ENCODE measurements around the gene VSX2.
"Not testable (repeated sequence)": the region's sequence is repeated elsewhere in the genome, so short reads cannot be mapped to it uniquely, and the experiment has no call there.

Gene VSX2

GRCh38 chr14:74259513-74259912 is 20.3 kb downstream of the VSX2 start:
- DNase-seq (ENCODE audit: low spot score): no peak

GRCh38 chr14:74260525-74261233 is 21.4 kb downstream of the VSX2 start:
- no peak for DNase-seq (ENCODE audit: low spot score)

- no peak for DNase-seq (ENCODE audit: low spot score)
Observed at GRCh38 chr14:74261288-74261687, 22.0 kb downstream of the VSX2 start.

- no peak for DNase-seq (ENCODE audit: low spot score)
Observed at GRCh38 chr14:74262076-74262475, 22.8 kb downstream of the VSX2 start.

DNA sequence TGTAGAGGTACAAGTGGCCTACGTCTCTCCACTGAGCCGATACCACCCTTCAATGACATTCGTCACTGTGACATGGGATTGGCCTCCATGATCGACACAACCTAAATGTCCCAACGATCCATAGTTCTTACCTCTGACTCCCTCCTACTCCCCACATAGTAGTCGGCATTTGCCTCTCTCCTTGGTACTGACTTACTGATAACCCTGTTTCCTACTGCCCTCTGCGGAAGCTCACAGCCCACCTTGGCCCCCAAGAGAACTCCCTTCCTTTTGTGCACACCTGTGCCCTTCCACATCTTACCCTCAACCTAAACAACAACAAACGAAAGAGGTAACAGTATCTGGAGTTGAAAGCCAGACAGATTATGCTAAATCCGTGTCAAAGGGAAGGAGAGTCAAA is 23.9 kb downstream of the VSX2 start:
- DNase-seq (ENCODE audit: low spot score): no peak

- DNase-seq (ENCODE audit: low spot score): no peak
Observed at GRCh38 chr14:74263921-74264320, 24.7 kb downstream of the VSX2 start.

- no peak for DNase-seq (ENCODE audit: low spot score)
Observed at GRCh38 chr14:74265301-74265965, 26.2 kb downstream of the VSX2 start.

GRCh38 chr14:74267588-74267987 is 28.3 kb downstream of the VSX2 start:
- DNase-seq (ENCODE audit: low spot score): no peak

DNA sequence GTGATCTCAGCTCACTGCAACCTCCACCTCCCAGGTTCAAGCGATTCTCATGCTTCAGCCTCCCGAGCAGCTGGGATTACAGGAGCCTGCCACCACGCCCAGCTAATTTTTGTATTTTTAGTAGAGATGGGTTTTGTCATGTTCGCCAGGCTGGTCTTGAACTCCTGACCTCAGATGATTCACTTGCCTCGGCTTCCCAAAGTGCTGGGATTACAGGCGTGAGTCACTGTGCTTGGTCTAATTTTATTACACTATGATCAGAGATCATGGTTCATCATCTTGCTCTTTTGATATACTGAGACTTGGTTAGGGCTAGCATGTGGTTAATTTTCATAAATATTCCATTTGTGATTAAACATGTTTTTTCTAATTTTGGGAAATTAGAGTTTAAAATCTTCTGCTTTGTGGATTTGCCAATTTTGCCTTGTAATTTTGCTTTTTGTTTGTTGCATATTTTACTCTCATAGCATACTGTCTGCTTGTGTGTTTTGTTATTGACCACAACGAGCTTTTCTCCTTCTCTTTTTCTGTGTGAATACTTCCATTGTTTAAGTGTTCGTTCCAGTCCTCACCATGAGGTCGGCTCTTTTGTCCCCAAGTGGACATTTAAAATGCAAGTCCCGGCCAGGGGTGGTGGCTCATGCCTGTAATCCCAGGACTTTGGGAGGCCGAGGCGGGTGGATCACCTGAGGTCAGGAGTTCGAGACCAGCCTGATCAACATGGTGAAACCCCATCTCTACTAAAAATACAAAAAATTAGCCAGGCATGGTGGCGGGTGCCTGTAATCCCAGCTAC is 31.3 kb downstream of the VSX2 start:
- not testable (repeated sequence) for DNase-seq (ENCODE audit: low spot score)

GRCh38 chr14:74271365-74271764 is 32.1 kb downstream of the VSX2 start:
- DNase-seq (ENCODE audit: low spot score): no peak

DNA sequence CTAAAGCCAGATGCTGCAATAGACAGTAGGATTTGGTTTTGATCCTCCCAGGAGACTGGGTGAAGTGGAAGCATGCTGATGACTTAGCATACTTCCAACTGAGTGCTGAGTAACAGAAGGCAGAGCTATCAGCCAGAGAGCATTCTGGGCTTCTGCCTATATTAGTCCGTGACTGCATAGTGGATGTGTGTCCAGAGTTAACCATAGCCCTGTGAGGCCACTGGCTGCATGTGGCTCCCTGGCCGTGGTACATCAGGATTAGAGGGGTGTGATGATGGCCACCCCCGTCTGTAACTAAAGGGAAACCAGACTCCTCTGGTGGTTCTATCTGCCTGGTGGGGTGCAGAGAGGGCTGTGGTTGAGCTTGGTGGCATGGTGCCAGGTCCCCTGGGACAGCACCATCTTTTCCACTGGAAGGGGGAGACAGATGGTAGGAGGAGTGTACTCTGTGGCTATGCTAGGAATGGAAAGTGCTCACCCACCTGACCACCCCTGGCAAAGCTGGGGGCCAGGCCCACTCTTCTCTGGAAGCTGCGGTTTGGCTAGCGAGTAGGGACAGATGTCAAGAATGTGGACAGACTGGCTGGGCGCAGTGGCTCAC is 36.1 kb downstream of the VSX2 start:
- DNase-seq (ENCODE audit: low spot score): no peak

- no peak for DNase-seq (ENCODE audit: low spot score)
Observed at GRCh38 chr14:74278080-74278479, 38.8 kb downstream of the VSX2 start.

DNA sequence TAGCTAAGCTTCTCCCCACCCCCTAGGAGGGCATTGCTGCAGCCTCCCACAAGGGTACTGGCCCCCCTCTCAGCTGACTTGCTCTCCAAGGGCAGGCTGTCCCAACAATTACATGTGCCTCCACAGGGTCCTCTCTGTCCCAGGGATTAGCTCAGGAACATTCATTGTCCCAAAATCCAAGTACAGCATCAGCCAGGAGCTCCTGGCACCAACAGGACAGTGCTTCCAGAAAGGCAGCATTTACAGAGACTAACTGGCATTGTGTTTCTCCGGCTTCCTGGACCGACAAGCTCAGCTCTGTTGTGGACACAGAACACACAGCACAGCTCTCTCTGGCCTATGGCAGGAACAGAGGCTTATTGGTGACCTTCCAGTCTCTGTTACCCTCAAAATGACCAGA is 41.8 kb downstream of the VSX2 start:
- no peak for DNase-seq (ENCODE audit: low spot score)

DNA sequence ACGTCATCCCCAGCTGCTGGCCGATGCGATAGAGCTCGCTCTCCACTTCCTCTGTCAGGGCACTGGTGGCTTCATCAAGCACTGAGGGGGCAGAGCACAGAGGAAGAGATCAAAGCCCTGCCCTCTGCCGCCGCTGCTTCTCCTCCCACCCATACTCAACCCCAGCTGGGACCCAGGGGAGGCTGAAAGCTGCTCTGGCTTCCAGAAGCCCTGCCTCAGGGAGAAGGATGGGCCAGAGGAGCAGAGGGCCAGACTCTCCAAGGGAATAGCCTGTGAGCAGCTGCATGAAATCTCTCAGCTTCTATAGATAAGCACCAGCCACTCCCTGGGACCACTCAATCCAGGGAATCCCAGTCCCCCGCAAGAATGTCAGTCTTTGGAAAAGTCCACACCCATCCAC is 47.5 kb downstream of the VSX2 start:
- DNase-seq (ENCODE audit: low spot score): no peak

GRCh38 chr14:74289801-74290200 is 50.6 kb downstream of the VSX2 start:
- DNase-seq (ENCODE audit: low spot score): no peak

- no peak for DNase-seq (ENCODE audit: low spot score)
Observed at GRCh38 chr14:74290415-74290814, 51.2 kb downstream of the VSX2 start.

DNA sequence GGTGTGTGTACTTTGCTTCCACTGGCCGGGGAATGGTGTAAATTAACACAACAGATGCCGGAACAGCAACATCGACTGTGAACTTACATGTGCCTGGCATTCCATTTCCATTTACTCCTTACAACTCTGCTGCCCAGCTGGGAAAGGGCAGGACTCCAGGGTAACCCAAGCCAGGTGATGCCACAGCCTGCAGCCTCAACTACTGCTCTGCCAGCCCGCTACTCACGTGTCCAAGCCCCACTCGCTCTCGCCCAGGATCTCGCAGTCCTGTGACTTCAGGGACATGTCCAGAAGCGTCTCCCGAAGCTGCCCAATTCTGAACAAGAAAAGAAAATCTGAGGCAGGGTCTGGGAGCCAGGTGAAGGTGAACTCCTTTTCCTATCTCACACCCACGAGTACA is 52.8 kb downstream of the VSX2 start:
- DNase-seq (ENCODE audit: low spot score): no peak

DNA sequence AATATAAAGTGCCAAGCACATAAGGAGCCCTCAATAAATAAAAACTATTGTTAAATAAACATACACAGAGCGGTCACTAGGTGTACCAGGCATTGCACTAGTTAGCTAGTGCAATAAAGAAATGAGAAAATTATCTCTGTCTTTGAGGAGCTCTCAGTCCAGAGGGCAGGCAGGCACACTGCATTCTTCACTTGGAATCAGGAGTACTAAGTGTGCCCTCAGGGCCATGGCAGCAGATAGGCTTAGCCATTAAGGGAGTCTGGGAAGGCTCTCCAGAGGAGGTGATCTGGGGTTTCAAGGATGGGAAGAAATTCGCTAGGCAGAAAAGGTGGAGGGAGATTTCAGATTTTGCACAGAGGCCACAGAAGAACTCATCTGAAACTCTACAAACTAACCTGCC is 54.4 kb downstream of the VSX2 start:
- no peak for DNase-seq (ENCODE audit: low spot score)

- DNase-seq (ENCODE audit: low spot score): no peak
Observed at GRCh38 chr14:74296037-74296467, 56.8 kb downstream of the VSX2 start.

DNA sequence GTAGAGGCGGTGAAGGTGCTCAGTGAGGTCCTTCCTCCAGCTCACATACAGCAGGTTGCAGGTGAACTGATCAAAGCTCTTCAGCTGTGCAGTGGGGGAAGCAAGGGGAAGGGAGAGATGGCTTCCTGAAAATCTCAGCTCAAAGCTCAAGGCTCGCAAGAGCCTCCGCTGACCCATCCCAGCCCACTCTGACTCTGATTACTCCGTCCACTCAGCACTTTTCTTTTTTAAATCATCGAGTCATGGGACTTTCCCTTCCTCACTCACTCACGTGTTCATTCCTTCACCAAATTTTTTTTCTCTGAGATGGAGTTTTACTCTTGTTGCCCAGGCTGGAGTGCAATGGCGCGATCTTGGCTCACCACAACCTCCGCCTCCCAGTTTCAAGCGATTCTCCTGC is 58.7 kb downstream of the VSX2 start:
- no peak for DNase-seq (ENCODE audit: low spot score)

GRCh38 chr14:74299061-74299545 is 59.9 kb downstream of the VSX2 start:
- no peak for DNase-seq (ENCODE audit: low spot score)

- no peak for DNase-seq (ENCODE audit: low spot score)
Observed at GRCh38 chr14:74301594-74302151, 62.4 kb downstream of the VSX2 start.

All from left forelimb (tissue), 1 donor.